ENCODE measurements around the gene SH3RF3. TPM values are rescaled to one million over a fixed set of nuclear protein-coding genes. Genes with fewer than 3 reads are reported as not detected.

The SH3RF3 gene
- total and polyA plus RNA-seq, 9 of the 15 experiments (the other 6 are each of a cell fraction or from before 2014, with no cell fraction given): 0.02 TPM; not detected in 8

DNA sequence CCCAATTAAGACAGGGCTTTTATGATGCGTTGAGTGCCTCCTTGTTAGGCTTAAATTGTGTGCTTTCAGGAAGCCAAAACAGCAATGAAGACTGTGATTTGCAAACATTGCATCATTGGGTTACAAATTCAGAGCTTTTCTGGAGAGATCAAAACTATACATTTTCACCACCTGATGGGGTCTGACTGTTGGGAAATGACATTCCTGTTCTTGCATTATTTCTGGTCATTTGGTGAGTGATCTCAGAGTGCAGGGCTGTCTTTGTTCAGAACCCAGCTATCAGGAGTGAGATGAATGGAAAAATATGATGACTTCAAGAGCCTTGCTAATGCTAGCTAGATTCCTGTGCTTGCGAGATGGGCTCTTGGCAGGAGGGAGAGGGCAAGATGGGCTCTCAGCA is 39.1 kb downstream of the SH3RF3 start:
- Histone ChIP-seq H4K20me1 (replicated peaks; ENCODE audit: control insufficient read depth, insufficient read depth, low read length) (peaks cover 3% of the 10 kb centered on the region; the same call in 1 of the 2 replicates), H3K27ac (ENCODE audit: extremely low read depth, low read depth, low read length) (no peak overlapping the region), H3K36me3 (ENCODE audit: control insufficient read depth, insufficient read depth, low read length) (no peaks in the 10 kb centered on the region), H3K79me2 (ENCODE audit: control insufficient read depth, insufficient read depth, low read length) (no peaks in the 10 kb centered on the region), H3K9me3 (replicated peaks; ENCODE audit: control insufficient read depth, insufficient read depth, low read depth, low read length) (no peaks in the 10 kb centered on the region), H3K4me2 (ENCODE audit: insufficient read depth, low read length) (no peak overlapping the region), H3K4me1 (replicated peaks in 1 of 2; ENCODE audit: control insufficient read depth in 2 of 2, insufficient read depth in 2 of 2, low read length in 2 of 2) (no peaks in the 10 kb centered on the region; a peak in 1 of 5 replicates), H3K27me3 (ENCODE audit: control insufficient read depth in 2 of 2, insufficient read depth in 2 of 2, low read length in 2 of 2) (peaks cover 15 to 34% of the 10 kb centered on the region in 2 experiments; a peak in 3 of 5 replicates), H3K4me3 (no peak overlapping the region), H3K9ac (ENCODE audit: insufficient read depth in 1 of 2, low read depth in 2 of 2, low read length in 2 of 2) (no peak overlapping the region), H2AFZ (ENCODE audit: low read depth, low read length) (no peak overlapping the region), H3K9me1 (ENCODE audit: control insufficient read depth, insufficient read depth, low read length) (no peaks in the 10 kb centered on the region)
- CTCF ChIA-PET (ENCODE audit: low intra/inter-chr PET ratio): no interaction called here
- TF ChIP-seq CEBPG (CRISPR knock-in tag; IDR thresholded peaks at IDR 0.05) (no peak), CEBPG (tag; conservative IDR thresholded peaks at IDR 0.05 in 1 of 2, IDR thresholded peaks at IDR 0.05 in 1 of 2) (peak in 1 of 2 experiments; percentile 16; a peak in 2 of 4 replicates), ZNF77 (CRISPR knock-in tag; IDR thresholded peaks at IDR 0.05) (no peak), MCM3 (IDR thresholded peaks at IDR 0.05) (no peak), SMARCC2 (IDR thresholded peaks at IDR 0.05; ENCODE audit: low read depth) (no peak)
- TF ChIP-seq, protein P1, sequence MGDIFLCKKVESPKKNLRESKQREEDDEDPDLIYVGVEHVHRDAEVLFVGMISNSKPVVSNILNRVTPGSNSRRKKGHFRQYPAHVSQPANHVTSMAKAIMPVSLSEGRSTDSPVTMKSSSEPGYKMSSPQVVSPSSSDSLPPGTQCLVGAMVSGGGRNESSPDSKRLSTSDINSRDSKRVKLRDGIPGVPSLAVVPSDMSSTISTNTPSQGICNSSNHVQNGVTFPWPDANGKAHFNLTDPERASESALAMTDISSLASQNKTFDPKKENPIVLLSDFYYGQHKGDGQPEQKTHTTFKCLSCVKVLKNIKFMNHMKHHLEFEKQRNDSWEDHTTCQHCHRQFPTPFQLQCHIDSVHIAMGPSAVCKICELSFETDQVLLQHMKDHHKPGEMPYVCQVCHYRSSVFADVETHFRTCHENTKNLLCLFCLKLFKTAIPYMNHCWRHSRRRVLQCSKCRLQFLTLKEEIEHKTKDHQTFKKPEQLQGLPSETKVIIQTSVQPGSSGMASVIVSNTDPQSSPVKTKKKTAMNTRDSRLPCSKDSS (IDR thresholded peaks at IDR 0.05; ENCODE audit: low read depth, partially characterized antibody): no peak
- in situ Hi-C loops (cut with MboI): no loop called here
- ATAC-seq: no peak
- WGBS (ENCODE audit: insufficient coverage, low coverage, missing lambda C conversion rate): 5% methylated on average over 2 of the region's 2 CpGs
- POLR2A ChIA-PET: interaction anchor here (1.1 kb wide), 1 partner anchor 19 kb away, joined by 6 read pairs; no protein-coding TSS in a partner anchor
- BruUV-seq (replicated peaks): no TSS peak
- intact Hi-C loops (cut with micrococcal nuclease): no loop called here
- DNase-seq (ENCODE audit: extremely low read depth in 1 of 4, low spot score in 3 of 4): no peak
- no peak for FAIRE-seq
